Iris pigment epithelial cell (primary cell): ENCODE results near the gene DENND2D.

Source experiments
- DNase-seq: peaks from one replicate; pipeline ENCODE4 v3.0.0-alpha.2; 2011; ENCODE audit warnings: low read depth

The DENND2D gene

GRCh38 chr1:111199881-111200801 is at the start of gene DENND2D:
DENND2D (minus strand) TSS chr1:111200646; CDS start chr1:111200459, 187 bp downstream.
- DNase-seq, result no peak

GRCh38 chr1:111249960-111250359 is 49.5 kb upstream of the DENND2D start:
- DNase-seq, result no peak

GRCh38 chr1:111247125-111247838 is 46.8 kb upstream of the DENND2D start:
- no peak for DNase-seq

GRCh38 chr1:111242805-111243523 is 42.5 kb upstream of the DENND2D start:
- DNase-seq, result no peak

- DNase-seq, result no peak
These were observed 41.4 kb upstream of the DENND2D start for GRCh38 chr1:111241797-111242196.

- no peak for DNase-seq
These were observed 37.8 kb upstream of the DENND2D start for GRCh38 chr1:111238056-111238795.

- no peak for DNase-seq
These were observed 36.4 kb upstream of the DENND2D start for GRCh38 chr1:111236806-111237205.

GRCh38 chr1:111236379-111236778 is 35.9 kb upstream of the DENND2D start:
- no peak for DNase-seq

- peak; percentile 59 for DNase-seq
These were observed 34.4 kb upstream of the DENND2D start for GRCh38 chr1:111234866-111235265.

- no peak for DNase-seq
These were observed 33.8 kb upstream of the DENND2D start for GRCh38 chr1:111234258-111234657.

- DNase-seq, result no peak
These were observed 31.7 kb upstream of the DENND2D start for GRCh38 chr1:111232134-111232533.

GRCh38 chr1:111228748-111229126 is 28.3 kb upstream of the DENND2D start:
- no peak for DNase-seq

GRCh38 chr1:111227851-111228747 is 27.7 kb upstream of the DENND2D start:
- peak; percentile 91 for DNase-seq

GRCh38 chr1:111227434-111227833 is 27.0 kb upstream of the DENND2D start, which contains the start of gene CHI3L2:
CHI3L2 (plus strand) TSS chr1:111227713; CDS start chr1:111227730, 17 bp downstream.
- peak; percentile 63 for DNase-seq

GRCh38 chr1:111225717-111226400 is 25.4 kb upstream of the DENND2D start:
- DNase-seq, result peak; percentile 36

GRCh38 chr1:111225091-111225490 is 24.6 kb upstream of the DENND2D start:
- no peak for DNase-seq

- no peak for DNase-seq
These were observed 22.8 kb upstream of the DENND2D start for GRCh38 chr1:111223126-111223685.

GRCh38 chr1:111222308-111223125 is 22.1 kb upstream of the DENND2D start:
- peak; percentile 41 for DNase-seq
